SK-N-SH treated with all-trans-retinoic acid at 6 μM for 48 hours (cell line): ENCODE data around the gene KLF13.

Experiments
- ATAC-seq: fragments of 200-7000 bp; cut with Tn5 transposase; 3 replicates; pipeline ENCODE4 v1.9.1; 2020; ENCODE audit warnings: mild to moderate bottlenecking, moderate library complexity
- ARNTL ChIP-seq: fragments of 450-650 bp; formaldehyde crosslinking; IDR thresholded peaks from 2 replicates; pipeline ENCODE4 v1.5.0; 2020; ENCODE audit warnings: low read depth, mild to moderate bottlenecking, moderate library complexity, borderline replicate concordance
- BACH2 ChIP-seq: fragments of 250-450 bp; sonication (Bioruptor Pico); IDR thresholded peaks from 2 replicates; pipeline ENCODE4 v1.9.0; 2021; ENCODE audit warnings: mild to moderate bottlenecking, borderline replicate concordance
- CSDC2 ChIP-seq: fragments of 250-450 bp; sonication (Bioruptor Pico); IDR thresholded peaks from 2 replicates; pipeline ENCODE4 v1.5.0; 2020; ENCODE audit warnings: mild to moderate bottlenecking, moderate library complexity
- ESRRG ChIP-seq: fragments of 250-450 bp; sonication (Bioruptor Pico); IDR thresholded peaks from 2 replicates; pipeline ENCODE4 v1.6.1; 2021; ENCODE audit warnings: mild to moderate bottlenecking
- GLIS3 ChIP-seq: fragments of 250-450 bp; sonication (Bioruptor Pico); IDR thresholded peaks from 2 replicates; pipeline ENCODE4 v1.5.0; 2020; ENCODE audit warnings: mild to moderate bottlenecking, moderate library complexity
- OSR1 ChIP-seq: fragments of 250-450 bp; sonication (Bioruptor Pico); IDR thresholded peaks from 2 replicates; pipeline ENCODE4 v1.8.0; 2022; ENCODE audit warnings: moderate library complexity, mild to moderate bottlenecking, inconsistent platforms
- PPARA ChIP-seq: fragments of 250-450 bp; sonication (Bioruptor Pico); IDR thresholded peaks from 2 replicates; pipeline ENCODE4 v1.5.0; 2020; ENCODE audit warnings: mild to moderate bottlenecking, borderline replicate concordance
- RARB ChIP-seq: fragments of 250-450 bp; sonication (Bioruptor Pico); IDR thresholded peaks from 2 replicates; pipeline ENCODE4 v1.8.0; 2021; ENCODE audit warnings: mild to moderate bottlenecking, moderate library complexity
- TCF4 ChIP-seq: fragments of 250-450 bp; sonication (Bioruptor Pico); IDR thresholded peaks from 2 replicates; pipeline ENCODE4 v1.8.0; 2021; ENCODE audit warnings: mild to moderate bottlenecking, moderate library complexity, borderline replicate concordance
- TOX ChIP-seq: fragments of 250-450 bp; sonication (Bioruptor Pico); IDR thresholded peaks from 2 replicates; pipeline ENCODE4 v1.8.0; 2021; ENCODE audit warnings: mild to moderate bottlenecking, moderate library complexity, borderline replicate concordance
- ZC3H10 ChIP-seq: fragments of 250-450 bp; sonication (Bioruptor Pico); IDR thresholded peaks from 2 replicates; pipeline ENCODE4 v1.5.1; 2021; ENCODE audit warnings: mild to moderate bottlenecking, moderate library complexity
- ZFP3 ChIP-seq: fragments of 250-450 bp; sonication (Bioruptor Pico); IDR thresholded peaks from 2 replicates; pipeline ENCODE4 v1.5.0; 2020; ENCODE audit warnings: mild to moderate bottlenecking, moderate library complexity
- ZNF565 ChIP-seq: fragments of 450-650 bp; formaldehyde crosslinking; conservative IDR thresholded peaks from 2 replicates; pipeline ENCODE4 v1.5.0; 2020; ENCODE audit warnings: low read depth, mild to moderate bottlenecking, moderate library complexity
- ZNF70 ChIP-seq: fragments of 450-650 bp; formaldehyde crosslinking; IDR thresholded peaks from 2 replicates; pipeline ENCODE4 v1.5.0; 2020; ENCODE audit warnings: mild to moderate bottlenecking, moderate library complexity
- ZNF8 ChIP-seq: fragments of 450-650 bp; formaldehyde crosslinking; IDR thresholded peaks from 2 replicates; pipeline ENCODE4 v1.5.0; 2020; ENCODE audit warnings: mild to moderate bottlenecking, moderate library complexity
- TF ChIP-seq, protein P1 (sequence below): fragments of 250-450 bp; sonication (Bioruptor Pico); IDR thresholded peaks from 2 replicates; pipeline ENCODE4 v1.8.0; 2021; ENCODE audit warnings: low read depth, mild to moderate bottlenecking, moderate library complexity, borderline replicate concordance
- TF ChIP-seq, protein P2 (sequence below): fragments of 250-450 bp; sonication (Bioruptor Pico); IDR thresholded peaks from 2 replicates; pipeline ENCODE4 v1.5.1; 2020; ENCODE audit warnings: low read depth, mild to moderate bottlenecking, moderate library complexity
- TF ChIP-seq, protein P3 (sequence below): fragments of 250-450 bp; sonication (Bioruptor Pico); IDR thresholded peaks from 2 replicates; pipeline ENCODE4 v1.8.0; 2020; ENCODE audit warnings: mild to moderate bottlenecking, moderate library complexity, borderline replicate concordance
- TF ChIP-seq, protein P4 (sequence below): fragments of 250-450 bp; sonication (Bioruptor Pico); IDR thresholded peaks from 2 replicates; pipeline ENCODE4 v1.5.0; 2020; ENCODE audit warnings: mild to moderate bottlenecking, moderate library complexity
- TF ChIP-seq, protein P5 (sequence below): fragments of 250-450 bp; sonication (Bioruptor Pico); IDR thresholded peaks from 2 replicates; pipeline ENCODE4 v1.5.1; 2021; ENCODE audit warnings: mild to moderate bottlenecking, moderate library complexity

KLF13 gene

DNA sequence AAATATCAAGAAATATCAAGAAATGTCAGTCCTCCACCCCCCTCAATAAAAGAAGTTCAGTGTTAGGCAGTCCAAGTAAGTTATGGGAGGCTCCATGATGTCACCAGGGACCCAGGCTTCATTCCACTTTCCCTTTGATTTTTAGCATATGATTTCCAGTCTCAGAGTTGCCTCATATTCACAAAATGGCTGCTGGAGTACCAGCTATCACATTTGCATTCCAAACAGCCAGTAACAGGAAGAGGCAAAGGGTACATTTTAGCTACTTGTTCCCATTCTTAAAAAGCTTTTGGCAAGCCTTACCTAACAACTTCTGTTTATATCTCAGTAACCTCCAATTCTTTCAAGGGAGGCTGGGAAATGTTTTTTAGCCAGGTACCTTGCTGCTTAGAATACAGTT lies 13.4 kb upstream of the KLF13 start (continued):
- TF ChIP-seq, protein P1, sequence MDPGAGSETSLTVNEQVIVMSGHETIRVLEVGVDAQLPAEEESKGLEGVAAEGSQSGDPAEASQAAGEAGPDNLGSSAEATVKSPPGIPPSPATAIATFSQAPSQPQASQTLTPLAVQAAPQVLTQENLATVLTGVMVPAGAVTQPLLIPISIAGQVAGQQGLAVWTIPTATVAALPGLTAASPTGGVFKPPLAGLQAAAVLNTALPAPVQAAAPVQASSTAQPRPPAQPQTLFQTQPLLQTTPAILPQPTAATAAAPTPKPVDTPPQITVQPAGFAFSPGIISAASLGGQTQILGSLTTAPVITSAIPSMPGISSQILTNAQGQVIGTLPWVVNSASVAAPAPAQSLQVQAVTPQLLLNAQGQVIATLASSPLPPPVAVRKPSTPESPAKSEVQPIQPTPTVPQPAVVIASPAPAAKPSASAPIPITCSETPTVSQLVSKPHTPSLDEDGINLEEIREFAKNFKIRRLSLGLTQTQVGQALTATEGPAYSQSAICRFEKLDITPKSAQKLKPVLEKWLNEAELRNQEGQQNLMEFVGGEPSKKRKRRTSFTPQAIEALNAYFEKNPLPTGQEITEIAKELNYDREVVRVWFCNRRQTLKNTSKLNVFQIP (CRISPR knock-in tag), result no peak
- TF ChIP-seq ZFP3 (CRISPR knock-in tag) (no peak), ZNF565 (CRISPR knock-in tag) (no peak), ZC3H10 (CRISPR knock-in tag) (no peak)

DNA sequence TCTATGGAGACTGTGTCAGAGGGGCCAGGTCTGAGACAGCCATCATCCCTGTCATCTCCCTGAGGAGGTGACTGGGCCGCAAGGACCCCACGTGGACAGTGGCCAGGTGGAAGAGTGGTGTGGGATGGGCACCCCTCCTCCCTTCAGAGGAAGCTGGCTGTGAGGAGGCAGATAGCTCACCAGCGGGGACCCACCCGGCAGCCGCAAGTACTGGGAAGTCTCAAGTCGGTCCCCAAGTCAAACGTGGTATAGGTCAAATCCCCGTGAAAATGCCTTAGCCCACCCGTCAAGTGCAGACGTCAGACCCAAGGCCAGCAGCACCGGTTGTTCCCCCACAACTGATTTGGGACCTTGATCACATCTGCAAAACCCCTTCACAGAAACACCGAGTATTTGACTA lies 12.3 kb upstream of the KLF13 start:
- no peak for ATAC-seq
- no peak for TF ChIP-seq BACH2
- TF ChIP-seq ZFP3 (CRISPR knock-in tag), result no peak
- TF ChIP-seq ZNF8 (CRISPR knock-in tag), result no peak
- TF ChIP-seq OSR1 (CRISPR knock-in tag), result no peak
- no peak for TF ChIP-seq ESRRG (CRISPR knock-in tag)
- TF ChIP-seq, protein P2, sequence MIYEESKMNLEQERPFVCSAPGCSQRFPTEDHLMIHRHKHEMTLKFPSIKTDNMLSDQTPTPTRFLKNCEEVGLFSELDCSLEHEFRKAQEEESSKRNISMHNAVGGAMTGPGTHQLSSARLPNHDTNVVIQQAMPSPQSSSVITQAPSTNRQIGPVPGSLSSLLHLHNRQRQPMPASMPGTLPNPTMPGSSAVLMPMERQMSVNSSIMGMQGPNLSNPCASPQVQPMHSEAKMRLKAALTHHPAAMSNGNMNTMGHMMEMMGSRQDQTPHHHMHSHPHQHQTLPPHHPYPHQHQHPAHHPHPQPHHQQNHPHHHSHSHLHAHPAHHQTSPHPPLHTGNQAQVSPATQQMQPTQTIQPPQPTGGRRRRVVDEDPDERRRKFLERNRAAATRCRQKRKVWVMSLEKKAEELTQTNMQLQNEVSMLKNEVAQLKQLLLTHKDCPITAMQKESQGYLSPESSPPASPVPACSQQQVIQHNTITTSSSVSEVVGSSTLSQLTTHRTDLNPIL (CRISPR knock-in tag), result no peak
- no peak for TF ChIP-seq ZNF70 (CRISPR knock-in tag)
- TF ChIP-seq TOX (CRISPR knock-in tag), result no peak
- TF ChIP-seq, protein P1 (CRISPR knock-in tag), result no peak
- no peak for TF ChIP-seq GLIS3 (CRISPR knock-in tag)
- no peak for TF ChIP-seq TCF4 (CRISPR knock-in tag)
- TF ChIP-seq ZC3H10 (CRISPR knock-in tag), result no peak
- TF ChIP-seq ARNTL (CRISPR knock-in tag), result no peak
- TF ChIP-seq, protein P3, sequence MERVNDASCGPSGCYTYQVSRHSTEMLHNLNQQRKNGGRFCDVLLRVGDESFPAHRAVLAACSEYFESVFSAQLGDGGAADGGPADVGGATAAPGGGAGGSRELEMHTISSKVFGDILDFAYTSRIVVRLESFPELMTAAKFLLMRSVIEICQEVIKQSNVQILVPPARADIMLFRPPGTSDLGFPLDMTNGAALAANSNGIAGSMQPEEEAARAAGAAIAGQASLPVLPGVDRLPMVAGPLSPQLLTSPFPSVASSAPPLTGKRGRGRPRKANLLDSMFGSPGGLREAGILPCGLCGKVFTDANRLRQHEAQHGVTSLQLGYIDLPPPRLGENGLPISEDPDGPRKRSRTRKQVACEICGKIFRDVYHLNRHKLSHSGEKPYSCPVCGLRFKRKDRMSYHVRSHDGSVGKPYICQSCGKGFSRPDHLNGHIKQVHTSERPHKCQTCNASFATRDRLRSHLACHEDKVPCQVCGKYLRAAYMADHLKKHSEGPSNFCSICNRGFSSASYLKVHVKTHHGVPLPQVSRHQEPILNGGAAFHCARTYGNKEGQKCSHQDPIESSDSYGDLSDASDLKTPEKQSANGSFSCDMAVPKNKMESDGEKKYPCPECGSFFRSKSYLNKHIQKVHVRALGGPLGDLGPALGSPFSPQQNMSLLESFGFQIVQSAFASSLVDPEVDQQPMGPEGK, result no peak
- no peak for TF ChIP-seq ZNF565 (CRISPR knock-in tag)

DNA sequence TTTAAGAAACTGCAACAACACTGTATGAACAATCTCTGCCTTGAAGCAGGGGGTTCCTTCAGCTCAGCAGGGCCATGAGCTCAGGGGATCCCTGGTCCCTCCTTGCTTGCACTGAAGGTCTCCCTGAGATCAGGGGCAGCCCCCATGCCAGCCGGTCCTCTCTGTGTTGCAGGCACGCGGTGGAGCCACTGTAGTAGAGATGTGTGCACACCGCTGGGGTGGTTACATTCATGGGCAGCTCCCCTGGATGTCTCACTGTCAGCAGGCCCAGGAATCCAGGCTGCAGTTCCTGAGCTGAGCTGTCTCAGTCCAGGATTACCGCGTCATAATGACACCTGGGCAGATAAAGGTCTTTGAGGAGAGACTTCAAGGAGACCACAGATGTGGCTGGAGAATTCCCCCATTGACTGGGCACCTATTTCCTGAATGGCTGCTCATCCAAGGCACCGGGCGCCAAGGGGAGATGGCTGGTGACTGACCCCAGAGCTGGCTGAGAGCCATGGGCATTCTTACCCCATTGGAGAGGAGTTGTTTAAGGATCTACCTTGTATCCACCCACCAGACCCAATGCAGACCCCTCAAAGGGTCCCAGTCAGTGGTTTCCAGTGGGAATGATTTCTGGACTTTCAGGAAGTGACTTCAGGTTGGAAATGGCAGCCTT lies 10.4 kb upstream of the KLF13 start:
- TF ChIP-seq BACH2 (no peak), RARB (CRISPR knock-in tag) (no peak), CSDC2 (CRISPR knock-in tag) (no peak), PPARA (CRISPR knock-in tag) (no peak), ZNF70 (CRISPR knock-in tag) (no peak), OSR1 (CRISPR knock-in tag) (no peak)
- TF ChIP-seq, protein P4, sequence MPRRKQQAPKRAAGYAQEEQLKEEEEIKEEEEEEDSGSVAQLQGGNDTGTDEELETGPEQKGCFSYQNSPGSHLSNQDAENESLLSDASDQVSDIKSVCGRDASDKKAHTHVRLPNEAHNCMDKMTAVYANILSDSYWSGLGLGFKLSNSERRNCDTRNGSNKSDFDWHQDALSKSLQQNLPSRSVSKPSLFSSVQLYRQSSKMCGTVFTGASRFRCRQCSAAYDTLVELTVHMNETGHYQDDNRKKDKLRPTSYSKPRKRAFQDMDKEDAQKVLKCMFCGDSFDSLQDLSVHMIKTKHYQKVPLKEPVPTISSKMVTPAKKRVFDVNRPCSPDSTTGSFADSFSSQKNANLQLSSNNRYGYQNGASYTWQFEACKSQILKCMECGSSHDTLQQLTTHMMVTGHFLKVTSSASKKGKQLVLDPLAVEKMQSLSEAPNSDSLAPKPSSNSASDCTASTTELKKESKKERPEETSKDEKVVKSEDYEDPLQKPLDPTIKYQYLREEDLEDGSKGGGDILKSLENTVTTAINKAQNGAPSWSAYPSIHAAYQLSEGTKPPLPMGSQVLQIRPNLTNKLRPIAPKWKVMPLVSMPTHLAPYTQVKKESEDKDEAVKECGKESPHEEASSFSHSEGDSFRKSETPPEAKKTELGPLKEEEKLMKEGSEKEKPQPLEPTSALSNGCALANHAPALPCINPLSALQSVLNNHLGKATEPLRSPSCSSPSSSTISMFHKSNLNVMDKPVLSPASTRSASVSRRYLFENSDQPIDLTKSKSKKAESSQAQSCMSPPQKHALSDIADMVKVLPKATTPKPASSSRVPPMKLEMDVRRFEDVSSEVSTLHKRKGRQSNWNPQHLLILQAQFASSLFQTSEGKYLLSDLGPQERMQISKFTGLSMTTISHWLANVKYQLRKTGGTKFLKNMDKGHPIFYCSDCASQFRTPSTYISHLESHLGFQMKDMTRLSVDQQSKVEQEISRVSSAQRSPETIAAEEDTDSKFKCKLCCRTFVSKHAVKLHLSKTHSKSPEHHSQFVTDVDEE (CRISPR knock-in tag), result no peak
- TF ChIP-seq, protein P1 (CRISPR knock-in tag), result no peak
- TF ChIP-seq, protein P3, result no peak
- TF ChIP-seq, protein P2 (CRISPR knock-in tag), result no peak
- TF ChIP-seq, protein P5, sequence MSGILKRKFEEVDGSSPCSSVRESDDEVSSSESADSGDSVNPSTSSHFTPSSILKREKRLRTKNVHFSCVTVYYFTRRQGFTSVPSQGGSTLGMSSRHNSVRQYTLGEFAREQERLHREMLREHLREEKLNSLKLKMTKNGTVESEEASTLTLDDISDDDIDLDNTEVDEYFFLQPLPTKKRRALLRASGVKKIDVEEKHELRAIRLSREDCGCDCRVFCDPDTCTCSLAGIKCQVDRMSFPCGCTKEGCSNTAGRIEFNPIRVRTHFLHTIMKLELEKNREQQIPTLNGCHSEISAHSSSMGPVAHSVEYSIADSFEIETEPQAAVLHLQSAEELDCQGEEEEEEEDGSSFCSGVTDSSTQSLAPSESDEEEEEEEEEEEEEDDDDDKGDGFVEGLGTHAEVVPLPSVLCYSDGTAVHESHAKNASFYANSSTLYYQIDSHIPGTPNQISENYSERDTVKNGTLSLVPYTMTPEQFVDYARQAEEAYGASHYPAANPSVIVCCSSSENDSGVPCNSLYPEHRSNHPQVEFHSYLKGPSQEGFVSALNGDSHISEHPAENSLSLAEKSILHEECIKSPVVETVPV, result no peak
- TF ChIP-seq, all 23 proteins: peak for 0
- no peak for ATAC-seq
